Activated naive CD4-positive, alpha-beta T cell treated with anti-CD3 and anti-CD28 coated beads, Interleukin-2, amount 10 ng/mL, durations not matched to agents 7 days and 5 days (primary cell): ENCODE data around the gene SEC24A.
A peak's percentile ranks its signal among the peaks of the same experiment; 100 is the strongest.
"Not testable (repeated sequence)": the region's sequence is repeated elsewhere in the genome, so short reads cannot be mapped to it uniquely, and the experiment has no call there.

ENCODE experiments used
- CTCF ChIA-PET: fragments of 350-600 bp; sonication (Branson Sonifier 250); formaldehyde crosslinking; loops from one replicate; lab custom pipeline; 2021; ENCODE audit warnings: antibody characterized with exemption; lab: Charles Lee
- DNase-seq: peaks from one replicate; pipeline ENCODE4 v3.0.0-alpha.2; 2020
- H3K27ac Mint-ChIP-seq: one replicate; pipeline ENCODE4 v1.8.0; 2021; ENCODE audit warnings: mild to moderate bottlenecking, moderate library complexity, mixed read lengths
- H3K27me3 Mint-ChIP-seq: one replicate; pipeline ENCODE4 v1.8.0; 2021; ENCODE audit warnings: mild to moderate bottlenecking, mixed read lengths
- H3K36me3 Mint-ChIP-seq: one replicate; pipeline ENCODE4 v1.8.0; 2021; ENCODE audit warnings: mixed read lengths
- H3K4me1 Mint-ChIP-seq: one replicate; pipeline ENCODE4 v1.8.0; 2021; ENCODE audit warnings: mixed read lengths
- H3K4me3 Mint-ChIP-seq: one replicate; pipeline ENCODE4 v1.8.0; 2021; ENCODE audit warnings: mild to moderate bottlenecking, moderate library complexity, mixed read lengths
- H3K9me3 Mint-ChIP-seq: one replicate; pipeline ENCODE4 v1.8.0; 2021; ENCODE audit warnings: mixed read lengths

SEC24A gene

GRCh38 chr5:134648425-134649162, at the start of gene SEC24A:
Gene SEC24A, plus strand, starts transcription at chr5:134648785. Its CDS starts 292 bp downstream, at chr5:134649077.
- CTCF ChIA-PET = interaction anchor here (0.8 to 1.7 kb wide), 2 partner anchors 61 to 224 kb away, joined by 3 to 5 read pairs; no protein-coding TSS in a partner anchor
- peak within 1 kb of the TSS; percentile 99 for H3K27ac Mint-ChIP-seq
- H3K9me3 Mint-ChIP-seq = no peaks in the 10 kb centered on the region
- peak within 1 kb of the TSS; percentile 93 for H3K4me3 Mint-ChIP-seq
- H3K27me3 Mint-ChIP-seq = no peaks in the 10 kb centered on the region
- H3K36me3 Mint-ChIP-seq = peaks cover 11% of the 10 kb centered on the region
- DNase-seq = peak; percentile 92
- H3K4me1 Mint-ChIP-seq = peaks cover 35% of the 10 kb centered on the region

- not testable (repeated sequence) for H3K4me3 Mint-ChIP-seq, H3K27ac Mint-ChIP-seq, H3K27me3 Mint-ChIP-seq, H3K9me3 Mint-ChIP-seq, DNase-seq
- Mint-ChIP-seq H3K36me3 (peaks cover 16% of the 10 kb centered on the region), H3K4me1 (peaks cover 26% of the 10 kb centered on the region)
- CTCF ChIA-PET = interaction anchor here (1.2 kb wide), 2 partner anchors 9 to 12 kb away, joined by 3 to 6 read pairs; no protein-coding TSS in a partner anchor
These were observed 48.8 kb upstream of the SEC24A start for GRCh38 chr5:134599820-134600219.

GRCh38 chr5:134600600-134600999, 48.0 kb upstream of the SEC24A start:
- no peaks in the 10 kb centered on the region for H3K27me3 Mint-ChIP-seq
- H3K4me1 Mint-ChIP-seq = peaks cover 26% of the 10 kb centered on the region
- CTCF ChIA-PET = no interaction called here
- no peak overlapping the region for H3K4me3 Mint-ChIP-seq
- peaks cover 22% of the 10 kb centered on the region for H3K36me3 Mint-ChIP-seq
- no peak for DNase-seq
- H3K9me3 Mint-ChIP-seq = no peaks in the 10 kb centered on the region
- no peak overlapping the region for H3K27ac Mint-ChIP-seq

GRCh38 chr5:134603059-134603458, 45.5 kb upstream of the SEC24A start:
- CTCF ChIA-PET = interaction anchor here (1.4 kb wide), 1 partner anchor 15 kb away, joined by 8 read pairs; no protein-coding TSS in a partner anchor
- Mint-ChIP-seq H3K4me1 (peaks cover 32% of the 10 kb centered on the region), H3K36me3 (peaks cover 39% of the 10 kb centered on the region), H3K27me3 (no peaks in the 10 kb centered on the region), H3K9me3 (no peaks in the 10 kb centered on the region), H3K4me3 (no peak overlapping the region), H3K27ac (peak overlapping the region; percentile 19)
- DNase-seq = no peak

- Mint-ChIP-seq H3K36me3 (peaks cover 54% of the 10 kb centered on the region), H3K9me3 (no peaks in the 10 kb centered on the region), H3K4me1 (peaks cover 50% of the 10 kb centered on the region), H3K27ac (peak overlapping the region; percentile 86), H3K4me3 (no peak overlapping the region), H3K27me3 (no peaks in the 10 kb centered on the region)
- no peak for DNase-seq
- CTCF ChIA-PET = interaction anchor here (7.6 kb wide), 1 partner anchor 17 kb away, joined by 80 read pairs; no protein-coding TSS in a partner anchor
These were observed 43.7 kb upstream of the SEC24A start for GRCh38 chr5:134604908-134605307.

GRCh38 chr5:134606726-134607125, 41.9 kb upstream of the SEC24A start:
- CTCF ChIA-PET = interaction anchor here (0.6 to 7.6 kb wide), 2 partner anchors 9 to 19 kb away, joined by 3 to 80 read pairs; no protein-coding TSS in a partner anchor
- Mint-ChIP-seq H3K4me1 (peaks cover 55% of the 10 kb centered on the region), H3K36me3 (peaks cover 63% of the 10 kb centered on the region), H3K9me3 (no peaks in the 10 kb centered on the region), H3K27me3 (no peaks in the 10 kb centered on the region), H3K4me3 (no peak overlapping the region), H3K27ac (no peak overlapping the region)
- DNase-seq = no peak

- H3K4me3 Mint-ChIP-seq = no peak overlapping the region
- H3K27me3 Mint-ChIP-seq = no peaks in the 10 kb centered on the region
- H3K36me3 Mint-ChIP-seq = peaks cover 67% of the 10 kb centered on the region
- peaks cover 51% of the 10 kb centered on the region for H3K4me1 Mint-ChIP-seq
- CTCF ChIA-PET = interaction anchor here (0.6 to 7.6 kb wide), 9 partner anchors 9 to 197 kb away, joined by 3 to 80 read pairs (median 5); partner anchors contain the start of gene CAMLG
- peak overlapping the region; percentile 92 for H3K27ac Mint-ChIP-seq
- no peak for DNase-seq
- H3K9me3 Mint-ChIP-seq = no peaks in the 10 kb centered on the region
These were observed 40.0 kb upstream of the SEC24A start for GRCh38 chr5:134608555-134608954.

- Mint-ChIP-seq H3K27ac (peak overlapping the region; percentile 92), H3K27me3 (no peaks in the 10 kb centered on the region), H3K4me1 (peaks cover 44% of the 10 kb centered on the region), H3K36me3 (peaks cover 71% of the 10 kb centered on the region), H3K4me3 (no peak overlapping the region), H3K9me3 (no peaks in the 10 kb centered on the region)
- no peak for DNase-seq
- CTCF ChIA-PET = interaction anchor here (0.5 to 7.6 kb wide), 9 partner anchors 10 to 233 kb away, joined by 3 to 80 read pairs (median 4); partner anchors contain the start of gene CAMLG
These were observed 39.2 kb upstream of the SEC24A start for GRCh38 chr5:134609232-134609851.

GRCh38 chr5:134610725-134611124, 37.9 kb upstream of the SEC24A start:
- CTCF ChIA-PET = interaction anchor here (0.6 to 7.6 kb wide), 3 partner anchors 23 to 614 kb away, joined by 3 to 80 read pairs (median 3); no protein-coding TSS in a partner anchor
- H3K4me3 Mint-ChIP-seq = no peak overlapping the region
- DNase-seq = no peak
- no peak overlapping the region for H3K27ac Mint-ChIP-seq
- H3K4me1 Mint-ChIP-seq = peaks cover 30% of the 10 kb centered on the region
- H3K27me3 Mint-ChIP-seq = no peaks in the 10 kb centered on the region
- peaks cover 65% of the 10 kb centered on the region for H3K36me3 Mint-ChIP-seq
- H3K9me3 Mint-ChIP-seq = no peaks in the 10 kb centered on the region

GRCh38 chr5:134611515-134611914, 37.1 kb upstream of the SEC24A start:
- Mint-ChIP-seq H3K36me3 (peaks cover 60% of the 10 kb centered on the region), H3K9me3 (no peaks in the 10 kb centered on the region), H3K27me3 (no peaks in the 10 kb centered on the region), H3K4me3 (no peak overlapping the region), H3K27ac (no peak overlapping the region), H3K4me1 (peaks cover 28% of the 10 kb centered on the region)
- CTCF ChIA-PET = no interaction called here
- no peak for DNase-seq

- Mint-ChIP-seq H3K4me1 (peaks cover 8% of the 10 kb centered on the region), H3K9me3 (no peaks in the 10 kb centered on the region), H3K4me3 (no peak overlapping the region), H3K27me3 (no peaks in the 10 kb centered on the region), H3K27ac (no peak overlapping the region), H3K36me3 (peaks cover 48% of the 10 kb centered on the region)
- DNase-seq = no peak
- CTCF ChIA-PET = interaction anchor here (2.7 kb wide), 1 partner anchor 27 kb away, joined by 8 read pairs; no protein-coding TSS in a partner anchor
These were observed 34.0 kb upstream of the SEC24A start for GRCh38 chr5:134614450-134615085.

GRCh38 chr5:134620634-134621033, 28.0 kb upstream of the SEC24A start:
- CTCF ChIA-PET = interaction anchor here (0.6 to 1.2 kb wide), 3 partner anchors 11 to 483 kb away, joined by 3 to 4 read pairs (median 3); no protein-coding TSS in a partner anchor
- no peak for DNase-seq
- H3K36me3 Mint-ChIP-seq = peaks cover 46% of the 10 kb centered on the region
- no peak overlapping the region for H3K4me3 Mint-ChIP-seq
- no peak overlapping the region for H3K27ac Mint-ChIP-seq
- H3K27me3 Mint-ChIP-seq = no peaks in the 10 kb centered on the region
- no peaks in the 10 kb centered on the region for H3K9me3 Mint-ChIP-seq
- peaks cover 8% of the 10 kb centered on the region for H3K4me1 Mint-ChIP-seq

GRCh38 chr5:134625559-134625958, 23.0 kb upstream of the SEC24A start:
- H3K27me3 Mint-ChIP-seq = no peaks in the 10 kb centered on the region
- H3K4me1 Mint-ChIP-seq = peaks cover 13% of the 10 kb centered on the region
- peaks cover 28% of the 10 kb centered on the region for H3K36me3 Mint-ChIP-seq
- H3K27ac Mint-ChIP-seq = no peak overlapping the region
- CTCF ChIA-PET = interaction anchor here (1.0 kb wide), 1 partner anchor 38 kb away, joined by 4 read pairs; no protein-coding TSS in a partner anchor
- no peak for DNase-seq
- no peak overlapping the region for H3K4me3 Mint-ChIP-seq
- H3K9me3 Mint-ChIP-seq = no peaks in the 10 kb centered on the region
